ENCODE measurements around the gene SEC24D.
A peak's percentile ranks its signal among the peaks of the same experiment; 100 is the strongest.

Gene SEC24D

GRCh38 chr4:118774321-118774720 is 61.6 kb downstream of the SEC24D start:
- DNase-seq (ENCODE audit: low spot score) = no peak

GRCh38 chr4:118773429-118773792 is 62.5 kb downstream of the SEC24D start:
- DNase-seq (ENCODE audit: low spot score) = no peak

GRCh38 chr4:118772767-118773428 is 63.0 kb downstream of the SEC24D start:
- DNase-seq (ENCODE audit: low spot score) = no peak

GRCh38 chr4:118772081-118772766 is 63.7 kb downstream of the SEC24D start:
- DNase-seq (ENCODE audit: low spot score) = peak; percentile 51

GRCh38 chr4:118770741-118771187 is 65.2 kb downstream of the SEC24D start:
- no peak for DNase-seq (ENCODE audit: low spot score)

- DNase-seq (ENCODE audit: low spot score) = no peak
Measured at GRCh38 chr4:118769161-118769560, 66.8 kb downstream of the SEC24D start.

GRCh38 chr4:118767109-118767508 is 68.8 kb downstream of the SEC24D start:
- DNase-seq (ENCODE audit: low spot score) = no peak

GRCh38 chr4:118765399-118765798 is 70.5 kb downstream of the SEC24D start:
- no peak for DNase-seq (ENCODE audit: low spot score)

- no peak for DNase-seq (ENCODE audit: low spot score)
Measured at GRCh38 chr4:118762730-118763477, 73.0 kb downstream of the SEC24D start.

GRCh38 chr4:118762155-118762554 is 73.8 kb downstream of the SEC24D start:
- no peak for DNase-seq (ENCODE audit: low spot score)

- no peak for DNase-seq (ENCODE audit: low spot score)
Measured at GRCh38 chr4:118761397-118762016, 74.4 kb downstream of the SEC24D start.

- DNase-seq (ENCODE audit: low spot score) = no peak
Measured at GRCh38 chr4:118760493-118760892, 75.4 kb downstream of the SEC24D start.

GRCh38 chr4:118760092-118760491 is 75.8 kb downstream of the SEC24D start:
- no peak for DNase-seq (ENCODE audit: low spot score)

- DNase-seq (ENCODE audit: low spot score) = no peak
Measured at GRCh38 chr4:118759481-118759880, 76.4 kb downstream of the SEC24D start.

- DNase-seq (ENCODE audit: low spot score) = no peak
Measured at GRCh38 chr4:118758293-118758692, 77.6 kb downstream of the SEC24D start.

GRCh38 chr4:118757761-118758251 is 78.1 kb downstream of the SEC24D start:
- DNase-seq (ENCODE audit: low spot score) = no peak

GRCh38 chr4:118756958-118757357 is 79.0 kb downstream of the SEC24D start:
- DNase-seq (ENCODE audit: low spot score) = no peak

- no peak for DNase-seq (ENCODE audit: low spot score)
Measured at GRCh38 chr4:118756429-118756828, 79.5 kb downstream of the SEC24D start.

- DNase-seq (ENCODE audit: low spot score) = no peak
Measured at GRCh38 chr4:118755438-118756226, 80.3 kb downstream of the SEC24D start.

GRCh38 chr4:118754890-118755289 is 81.0 kb downstream of the SEC24D start:
- no peak for DNase-seq (ENCODE audit: low spot score)

- no peak for DNase-seq (ENCODE audit: low spot score)
Measured at GRCh38 chr4:118753685-118754084, 82.2 kb downstream of the SEC24D start.

- DNase-seq (ENCODE audit: low spot score) = no peak
Measured at GRCh38 chr4:118753096-118753495, 82.8 kb downstream of the SEC24D start.
